Hematopoietic multipotent progenitor cell treated with erythropoietin and hydrocortisone succinate and interleukin-3 and kit ligand, for 4 days (in vitro differentiated cells): ENCODE measurements around the gene ALK.

Experiments
- DNase-seq: peaks from one replicate; pipeline ENCODE4 v3.0.0-alpha.2; 2015

ALK gene

GRCh38 chr2:29394311-29394980 lies 526.9 kb downstream of the ALK start:
- DNase-seq = no peak

DNA sequence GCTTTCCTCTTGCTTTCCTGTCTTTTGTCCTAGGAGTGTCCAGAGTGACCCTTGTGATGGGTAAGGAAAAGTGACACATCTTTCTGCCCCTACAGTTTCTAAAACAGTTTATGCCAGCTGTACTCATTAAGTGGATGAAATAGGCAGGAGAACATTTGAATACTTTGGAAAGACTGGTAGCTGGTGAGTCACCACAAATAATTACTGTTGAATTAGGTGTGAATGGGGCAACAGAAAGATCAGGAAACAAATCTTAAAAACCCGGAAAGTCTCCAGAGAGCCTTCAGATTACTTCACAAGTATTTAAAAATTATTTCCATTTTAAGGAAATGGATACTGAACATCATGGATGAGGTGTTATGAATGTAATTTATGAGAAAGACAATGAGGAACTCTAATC lies 527.7 kb downstream of the ALK start:
- no peak for DNase-seq

GRCh38 chr2:29392774-29393173 lies 528.6 kb downstream of the ALK start:
- no peak for DNase-seq

DNA sequence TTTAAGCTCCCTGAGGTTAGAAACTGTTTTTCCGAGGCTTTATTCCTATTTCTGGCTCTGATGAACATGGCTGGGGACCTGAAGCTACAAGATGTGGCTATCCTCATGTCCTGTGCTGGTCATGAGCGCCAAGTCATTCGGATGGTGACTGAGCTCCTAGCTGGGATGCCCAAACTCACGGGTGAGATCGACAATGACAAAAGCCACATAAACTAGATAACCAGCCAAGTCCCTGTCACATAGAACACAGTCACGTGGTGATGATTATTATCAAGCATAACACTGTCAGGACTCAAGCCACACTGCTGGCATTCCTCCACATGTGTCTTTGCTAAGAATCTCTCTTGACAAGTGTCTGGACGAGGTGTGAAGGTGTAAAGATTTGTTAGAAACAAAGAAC lies 531.2 kb downstream of the ALK start:
- DNase-seq = peak; percentile 56

DNA sequence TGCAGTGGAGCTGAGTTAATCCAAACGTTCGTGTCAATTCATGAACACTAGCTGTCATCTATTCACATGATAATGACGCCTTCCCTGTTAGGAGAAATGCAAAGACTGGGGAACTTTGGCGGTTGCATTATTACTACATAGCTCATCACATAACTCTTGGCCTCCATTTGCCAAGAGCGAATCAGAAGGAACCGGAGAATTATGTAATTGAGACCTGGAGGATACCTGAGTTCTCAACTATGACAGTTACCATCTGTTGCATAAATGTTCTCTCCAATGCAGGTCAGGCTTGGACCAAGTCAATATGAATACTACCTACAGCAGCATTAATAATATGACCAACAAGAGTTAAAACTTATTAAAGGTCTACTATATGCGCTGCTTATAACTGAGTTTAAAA lies 531.7 kb downstream of the ALK start:
- no peak for DNase-seq

GRCh38 chr2:29388071-29388470 lies 533.3 kb downstream of the ALK start:
- no peak for DNase-seq

- DNase-seq = peak; percentile 7
Observed at GRCh38 chr2:29382486-29382885, 538.9 kb downstream of the ALK start.

DNA sequence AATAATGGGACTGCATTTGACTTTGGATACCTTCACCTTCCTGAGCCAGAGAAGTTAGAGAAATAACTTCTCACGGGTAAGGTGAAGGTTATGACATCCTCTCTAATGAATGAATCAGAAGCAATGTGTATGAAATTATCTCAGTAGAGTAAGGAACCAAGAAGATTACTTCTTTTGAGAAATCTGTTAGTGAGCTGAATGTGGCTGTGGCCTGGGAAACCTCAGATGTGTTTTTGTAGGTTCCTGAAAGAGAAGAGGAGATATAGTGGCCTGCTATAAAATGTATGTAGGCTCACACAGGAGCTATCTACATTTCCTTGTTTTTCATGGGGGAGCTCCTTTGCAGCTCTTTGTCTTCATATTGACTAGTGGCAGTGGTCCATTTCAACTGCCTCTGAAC lies 543.6 kb downstream of the ALK start:
- DNase-seq = no peak

- no peak for DNase-seq
Observed at GRCh38 chr2:29376541-29376940, 544.8 kb downstream of the ALK start.

DNA sequence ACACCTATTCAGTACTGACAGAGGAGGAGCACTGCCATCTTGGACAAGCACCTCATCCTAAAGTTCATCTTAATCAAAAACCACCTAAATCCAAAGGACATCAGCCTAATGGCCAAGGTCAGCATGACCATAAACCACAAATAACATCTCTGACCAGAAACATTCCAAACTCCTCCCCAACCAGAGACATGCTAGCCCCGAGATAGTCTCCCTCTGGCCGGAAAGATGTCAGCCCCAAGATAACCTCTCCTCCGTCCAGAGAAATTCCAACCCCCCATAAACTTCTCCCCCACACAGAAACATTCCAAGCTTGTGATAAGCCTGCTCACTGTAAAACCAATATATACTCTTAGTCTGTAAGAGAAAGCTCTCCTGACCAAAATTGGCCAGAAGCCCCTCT lies 545.5 kb downstream of the ALK start:
- DNase-seq = no peak

DNA sequence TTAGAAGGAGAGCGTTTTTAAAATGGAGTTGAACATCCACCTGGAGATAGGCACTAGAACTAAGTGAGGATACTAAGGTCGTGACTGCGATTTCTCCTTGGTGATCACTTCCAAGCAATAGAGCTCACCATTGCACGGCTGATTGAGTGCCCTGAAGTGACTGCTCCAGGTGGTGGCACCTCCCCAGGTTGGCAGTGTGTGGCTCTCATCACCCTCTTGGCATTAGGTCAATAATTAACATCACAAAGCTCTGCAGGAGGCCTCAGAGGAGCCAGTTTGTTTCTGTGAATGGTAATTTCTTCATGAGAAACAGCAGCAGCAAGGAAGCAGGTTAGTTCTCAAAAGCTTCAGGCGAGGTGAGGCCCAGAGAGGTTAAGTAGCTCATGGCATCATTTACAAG lies 546.6 kb downstream of the ALK start:
- DNase-seq = no peak

GRCh38 chr2:29373870-29374269 lies 547.5 kb downstream of the ALK start:
- DNase-seq = no peak

- DNase-seq = no peak
Observed at GRCh38 chr2:29372185-29372584, 549.2 kb downstream of the ALK start.

GRCh38 chr2:29370581-29371125 lies 550.7 kb downstream of the ALK start:
- DNase-seq = no peak

GRCh38 chr2:29370173-29370572 lies 551.2 kb downstream of the ALK start:
- no peak for DNase-seq

- DNase-seq = no peak
Observed at GRCh38 chr2:29368659-29369040, 552.7 kb downstream of the ALK start.

GRCh38 chr2:29367986-29368658 lies 553.3 kb downstream of the ALK start:
- no peak for DNase-seq

GRCh38 chr2:29363111-29363510 lies 558.3 kb downstream of the ALK start:
- no peak for DNase-seq

- DNase-seq = no peak
Observed at GRCh38 chr2:29361231-29361630, 560.2 kb downstream of the ALK start.

DNA sequence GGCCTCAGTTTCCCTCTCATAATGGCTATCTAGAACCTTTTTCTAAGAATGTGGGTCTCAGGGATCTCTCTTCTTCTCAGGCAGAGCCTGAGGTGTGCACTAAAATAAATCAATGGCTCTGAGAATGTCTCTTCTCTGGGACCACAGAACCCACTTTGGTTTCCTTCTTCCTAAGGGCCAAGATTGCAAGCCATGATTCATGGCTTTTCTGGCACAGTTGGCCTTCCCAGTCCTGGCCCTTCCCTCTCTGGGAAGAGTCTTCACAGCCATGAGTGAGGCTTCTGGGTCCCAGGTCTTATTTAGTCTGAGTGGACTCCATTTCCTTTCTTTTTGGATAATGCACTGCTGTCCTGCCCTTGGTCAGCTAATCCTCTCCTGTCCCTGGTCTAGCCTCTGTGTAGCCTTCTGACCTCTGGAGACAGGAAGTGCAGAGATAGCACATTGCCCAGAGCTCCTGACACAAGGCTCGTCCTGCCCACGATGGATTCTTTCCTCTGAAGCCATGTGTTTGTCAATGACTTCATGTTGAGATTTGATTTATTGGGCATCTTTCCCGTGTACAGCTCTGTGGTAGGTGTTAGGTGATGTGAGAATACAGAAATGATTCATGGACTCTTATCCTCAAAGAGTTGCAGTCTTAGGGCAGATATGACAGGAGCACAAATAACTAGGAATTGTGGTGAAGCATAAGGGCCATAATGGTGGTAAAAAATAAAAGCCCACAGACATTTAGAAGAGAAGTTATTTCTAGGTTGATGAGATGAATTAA lies 561.2 kb downstream of the ALK start:
- DNase-seq = no peak

DNA sequence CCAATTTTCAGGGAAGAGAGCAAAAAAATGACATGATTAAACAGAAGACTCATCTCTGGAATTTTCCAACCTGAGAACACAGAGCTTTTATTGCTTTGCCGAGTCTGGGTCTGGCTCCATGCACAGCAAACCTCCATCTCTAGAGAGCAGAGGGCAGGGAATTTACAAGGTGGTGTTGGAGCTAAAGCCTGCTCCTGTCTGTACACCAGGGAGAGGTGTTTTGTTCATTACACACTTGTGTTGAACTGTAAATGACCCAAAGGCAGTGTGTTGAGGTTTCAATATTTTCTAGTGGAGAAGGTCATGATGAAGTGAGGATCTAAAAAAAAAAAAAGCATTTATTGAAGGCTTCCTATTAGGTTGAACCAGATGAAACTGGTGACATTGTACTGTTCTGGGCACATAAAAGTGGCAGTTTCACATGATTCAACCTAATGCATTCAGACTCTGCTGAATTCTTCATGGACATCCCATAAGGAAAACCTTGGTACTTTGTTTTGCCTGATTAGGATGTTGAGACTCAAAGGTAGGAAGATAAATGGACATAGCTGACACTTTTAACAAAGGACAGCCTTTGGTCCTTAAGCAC lies 567.9 kb downstream of the ALK start:
- no peak for DNase-seq

GRCh38 chr2:29351916-29352591 lies 569.3 kb downstream of the ALK start:
- DNase-seq = no peak

DNA sequence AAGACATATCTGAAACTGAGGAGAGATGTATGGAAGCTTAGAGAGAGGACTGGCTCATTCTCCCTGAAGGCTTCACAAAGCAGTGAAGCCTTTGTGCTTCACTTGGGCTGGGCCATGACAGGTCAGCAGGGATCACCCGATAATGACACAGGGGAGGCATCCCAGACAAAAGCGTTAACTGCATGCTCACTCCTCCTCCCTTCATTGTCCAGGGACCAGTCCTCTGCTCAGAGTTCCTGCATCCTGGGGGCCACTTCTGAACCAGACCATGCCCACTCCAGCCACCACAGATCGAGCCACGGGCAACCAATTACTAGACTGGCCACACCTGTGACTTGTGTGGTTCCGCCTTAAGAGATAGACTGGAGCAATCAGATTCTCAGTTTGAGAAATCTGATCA lies 570.1 kb downstream of the ALK start:
- DNase-seq = no peak
